ENCODE data around the gene ITGAE.

GRCh38 chr17:3665834-3666233 lies 135.2 kb downstream of the ITGAE start:
- TF ChIP-seq POLR2A (IDR thresholded peaks at IDR 0.05; ENCODE audit: low read depth, low read length) = no peak
- no peak for TF ChIP-seq SPI1 (IDR thresholded peaks at IDR 0.05; ENCODE audit: low read depth, low read length)
